H9 (cell line): ENCODE measurements around the gene CYBRD1. TPM values are rescaled to one million over a fixed set of nuclear protein-coding genes. Genes with fewer than 3 reads are reported as not detected.

Experiments used
- DNase-seq: peaks from one replicate; pipeline ENCODE4 v3.0.0-alpha.2; 2017
- H2AFZ ChIP-seq: one replicate; pipeline ENCODE4 v1.6.1; 2013; ENCODE audit warnings: mild to moderate bottlenecking, low read length, control low read depth, moderate library complexity
- H2AK5ac ChIP-seq: 2 replicates; pipeline ENCODE4 v1.6.1; 2013; ENCODE audit warnings: low read length, control low read depth, mixed read lengths; ENCODE audit not compliant: insufficient read length
- H2BK120ac ChIP-seq: one replicate; pipeline ENCODE4 v1.6.1; 2013; ENCODE audit warnings: low read depth, mild to moderate bottlenecking, low read length, control low read depth, inconsistent platforms; ENCODE audit not compliant: poor library complexity, severe bottlenecking
- H2BK12ac ChIP-seq: 2 replicates; pipeline ENCODE4 v1.6.1; 2013; ENCODE audit warnings: low read length, control low read depth, mixed read lengths, low read depth; ENCODE audit not compliant: insufficient read length
- H2BK15ac ChIP-seq: 2 replicates; pipeline ENCODE4 v1.6.1; 2013; ENCODE audit warnings: low read depth, low read length, control low read depth
- H2BK20ac ChIP-seq: one replicate; pipeline ENCODE4 v1.6.1; 2013; ENCODE audit warnings: low read depth, mild to moderate bottlenecking, low read length, control low read depth, inconsistent platforms; ENCODE audit not compliant: poor library complexity, severe bottlenecking
- H2BK5ac ChIP-seq: 2 replicates; pipeline ENCODE4 v1.6.1; 2013; ENCODE audit warnings: low read length, control low read depth, mixed read lengths; ENCODE audit not compliant: insufficient read length
- H3K14ac ChIP-seq: 2 replicates; pipeline ENCODE4 v1.6.1; 2013; ENCODE audit warnings: low read length, control low read depth; ENCODE audit not compliant: insufficient read depth
- H3K18ac ChIP-seq: 2 replicates; pipeline ENCODE4 v1.6.1; 2013; ENCODE audit warnings: low read depth, mild to moderate bottlenecking, mixed read lengths, low read length, control low read depth; ENCODE audit not compliant: insufficient read length
- H3K23ac ChIP-seq: 2 replicates; pipeline ENCODE4 v1.6.1; 2013; ENCODE audit warnings: low read length, control low read depth, mixed read lengths, low read depth; ENCODE audit not compliant: insufficient read length
- H3K23me2 ChIP-seq: 2 replicates; pipeline ENCODE4 v1.6.1; 2013; ENCODE audit warnings: low read depth, mild to moderate bottlenecking, mixed read lengths, low read length, control low read depth; ENCODE audit not compliant: insufficient read length, poor library complexity, severe bottlenecking
- H3K27ac ChIP-seq: 2 replicates; pipeline ENCODE4 v1.5.1; 2013; ENCODE audit warnings: low read length, control low read depth, mixed read lengths, low read depth; ENCODE audit not compliant: insufficient read length
- H3K27me3 ChIP-seq: 2 replicates; pipeline ENCODE4 v1.6.1; 2013; ENCODE audit warnings: low read length, control low read depth, inconsistent platforms; ENCODE audit not compliant: insufficient read depth
- H3K4ac ChIP-seq: 2 replicates; pipeline ENCODE4 v1.6.1; 2013; ENCODE audit warnings: low read depth, mild to moderate bottlenecking, control low read depth, inconsistent platforms, low read length, moderate library complexity
- H3K4me1 ChIP-seq: 2 replicates; pipeline ENCODE4 v1.6.1; 2013; ENCODE audit warnings: low read length, control low read depth, inconsistent platforms; ENCODE audit not compliant: insufficient read depth
- H3K4me2 ChIP-seq: 2 replicates; pipeline ENCODE4 v1.6.1; 2013; ENCODE audit warnings: low read length, control low read depth, mixed read lengths; ENCODE audit not compliant: insufficient read length, insufficient read depth
- H3K56ac ChIP-seq: 2 replicates; pipeline ENCODE4 v1.6.1; 2013; ENCODE audit warnings: low read depth, mild to moderate bottlenecking, mixed read lengths, low read length, control low read depth; ENCODE audit not compliant: insufficient read length
- H3K79me1 ChIP-seq: 2 replicates; pipeline ENCODE4 v1.6.1; 2013; ENCODE audit warnings: low read depth, mild to moderate bottlenecking, moderate library complexity, low read length, control low read depth, inconsistent platforms; ENCODE audit not compliant: insufficient read depth, poor library complexity, severe bottlenecking
- H3K79me2 ChIP-seq: 2 replicates; pipeline ENCODE4 v1.6.1; 2013; ENCODE audit warnings: low read length, control low read depth, inconsistent platforms; ENCODE audit not compliant: insufficient read depth
- H3K9ac ChIP-seq: 2 replicates; pipeline ENCODE4 v1.6.1; 2013; ENCODE audit warnings: low read length, control low read depth, mixed read lengths; ENCODE audit not compliant: insufficient read length; ENCODE audit errors: extremely low read depth
- H3K9me3 ChIP-seq: one replicate; pipeline ENCODE4 v1.6.1; 2013; ENCODE audit warnings: low read depth, low read length, inconsistent platforms; ENCODE audit not compliant: control insufficient read depth
- H3T11ph ChIP-seq: one replicate; pipeline ENCODE4 v1.6.1; 2013; ENCODE audit warnings: mild to moderate bottlenecking, low read length, control low read depth, inconsistent platforms
- H4K20me1 ChIP-seq: one replicate; pipeline ENCODE4 v1.6.1; 2013; ENCODE audit not compliant: control insufficient read depth, insufficient read length, insufficient read depth
- H4K5ac ChIP-seq: 2 replicates; pipeline ENCODE4 v1.6.1; 2013; ENCODE audit warnings: low read depth, mild to moderate bottlenecking, mixed read lengths, low read length, control low read depth; ENCODE audit not compliant: insufficient read length
- H4K8ac ChIP-seq: replicated peaks from 2 replicates; pipeline ENCODE4 v1.6.1; 2013; ENCODE audit warnings: low read length, control low read depth, mixed read lengths, low read depth; ENCODE audit not compliant: insufficient read length
- H4K91ac ChIP-seq: 2 replicates; pipeline ENCODE4 v1.6.1; 2013; ENCODE audit warnings: low read depth, mild to moderate bottlenecking, moderate library complexity, mixed read lengths, low read length, control low read depth; ENCODE audit not compliant: insufficient read length
- H3K27ac Mint-ChIP-seq, 3 experiments: 2 replicates in 2 of 3; 3 replicates in 1 of 3; pipeline ENCODE4 v1.8.0; 2020 to 2021; ENCODE audit warnings: mixed read lengths in 3 of 3, mild to moderate bottlenecking in 1 of 3, moderate library complexity in 1 of 3
- H3K27me3 Mint-ChIP-seq: 2 replicates; pipeline ENCODE4 v1.8.0; 2021; ENCODE audit warnings: low read depth, mild to moderate bottlenecking, moderate library complexity, mixed read lengths
- H3K36me3 Mint-ChIP-seq, 3 experiments: 2 replicates in 2 of 3; 3 replicates in 1 of 3; pipeline ENCODE4 v1.8.0; 2020 to 2021; ENCODE audit warnings: low read depth in 3 of 3, mixed read lengths in 3 of 3; ENCODE audit not compliant: insufficient read depth in 1 of 3
- H3K4me1 Mint-ChIP-seq, 2 experiments: 2 replicates each; pipeline ENCODE4 v1.8.0; 2020; ENCODE audit warnings: mixed read lengths in 2 of 2
- H3K4me3 Mint-ChIP-seq, 2 experiments: 2 replicates in 1 of 2; 3 replicates in 1 of 2; pipeline ENCODE4 v1.8.0; 2020 to 2021; ENCODE audit warnings: mild to moderate bottlenecking in 2 of 2, mixed read lengths in 2 of 2, moderate library complexity in 1 of 2
- H3K9me3 Mint-ChIP-seq, 2 experiments: 2 replicates in 1 of 2; 3 replicates in 1 of 2; pipeline ENCODE4 v1.8.0; 2020; ENCODE audit warnings: mild to moderate bottlenecking in 2 of 2, mixed read lengths in 2 of 2, moderate library complexity in 1 of 2
- CTCF ChIP-seq: fragments of 200-600 bp; sonication (generic); conservative IDR thresholded peaks from 3 replicates; pipeline ENCODE4 v1.8.0; 2021; ENCODE audit warnings: antibody characterized with exemption, mild to moderate bottlenecking
- WGBS: extraction: QIAGEN DNeasy Blood & Tissue Kit; methylation state at CpG from one replicate; pipeline ENCODE4 v1.1.7; 2013; ENCODE audit warnings: missing lambda C conversion rate, low lambda C conversion rate, mixed read lengths; ENCODE audit not compliant: insufficient read length; ENCODE audit errors: extremely low coverage; 5-methylcytosine and 5-hydroxymethylcytosine counted together
- total RNA-seq: library from RNA; stranded (reverse); gene quantifications from 2 replicates; pipeline ENCODE4 v1.2.1, GENCODE V29; 2021

CYBRD1 gene
- total RNA-seq, 1 experiment from 2014 or later, result 3.6 TPM

GRCh38 chr2:171571721-171572120, 49.4 kb downstream of the CYBRD1 start:
- no peak overlapping the region for H3K56ac ChIP-seq
- H3K36me3 Mint-ChIP-seq, result no peaks in the 10 kb centered on the region
- DNase-seq, result no peak

More at GRCh38 chr2:171571721-171572120, 49.4 kb downstream of the CYBRD1 start:
- no peaks in the 10 kb centered on the region for H3K9me3 Mint-ChIP-seq
- peaks cover 8 to 13% of the 10 kb centered on the region in 2 experiments for H3K4me1 Mint-ChIP-seq
- Histone ChIP-seq H3K9me3 (no peaks in the 10 kb centered on the region), H3K27me3 (no peaks in the 10 kb centered on the region), H3T11ph (no peak overlapping the region), H3K79me2 (no peaks in the 10 kb centered on the region), H4K20me1 (no peaks in the 10 kb centered on the region), H3K9ac (no peak overlapping the region), H4K5ac (no peak overlapping the region), H4K8ac (no peak overlapping the region), H3K4ac (no peak overlapping the region), H2BK5ac (no peak overlapping the region), H3K23me2 (no peaks in the 10 kb centered on the region), H4K91ac (no peak overlapping the region), H3K18ac (no peak overlapping the region), H3K14ac (no peak overlapping the region), H2BK15ac (no peak overlapping the region), H2BK20ac (no peak overlapping the region), H3K4me2 (no peak overlapping the region), H3K23ac (no peak overlapping the region), H3K4me1 (0 out of 2 replicates have a peak, but pooled peaks cover 2% of the 10 kb centered on the region), H2BK120ac (no peak overlapping the region), H3K27ac (no peak overlapping the region), H2AFZ (no peak overlapping the region), H2BK12ac (no peak overlapping the region), H2AK5ac (no peak overlapping the region), H3K79me1 (no peaks in the 10 kb centered on the region)
- no CpG with 5 or more reads among the region's 7 CpGs for WGBS
- peaks cover 7% of the 10 kb centered on the region for H3K27me3 Mint-ChIP-seq
- H3K27ac Mint-ChIP-seq, result no peak overlapping the region
- H3K4me3 Mint-ChIP-seq, result no peak overlapping the region
- no peak for TF ChIP-seq CTCF
